ENCODE measurements around the gene SERPINA5. TPM values are rescaled to one million over a fixed set of nuclear protein-coding genes. Genes with fewer than 3 reads are reported as not detected.

The SERPINA5 gene
- total RNA-seq, 1 donor, result 0.36 TPM

- Histone ChIP-seq H3K36me3 (ENCODE audit: insufficient read depth, low read length) (no peaks in the 10 kb centered on the region), H4K20me1 (ENCODE audit: insufficient read depth, low read length) (no peaks in the 10 kb centered on the region), H3K4me1 (ENCODE audit: insufficient read depth, low read length) (peaks cover 35% of the 10 kb centered on the region), H3K79me2 (ENCODE audit: insufficient read depth, low read length) (no peaks in the 10 kb centered on the region), H2AFZ (ENCODE audit: low read length) (peak overlapping the region; percentile 53), H3K4me3 (ENCODE audit: insufficient read depth, low read length) (no peak overlapping the region), H3K27me3 (ENCODE audit: insufficient read depth, low read length) (no peaks in the 10 kb centered on the region), H3K9me3 (ENCODE audit: low read depth, low read length) (no peaks in the 10 kb centered on the region), H3K4me2 (ENCODE audit: insufficient read depth, low read length) (peak overlapping the region; percentile 33), H3K27ac (ENCODE audit: low read depth, low read length) (peak overlapping the region; percentile 79)
- DNase-seq (ENCODE audit: insufficient read length, low spot score, missing footprints), result peak; percentile 88
- TF ChIP-seq CTCF (IDR thresholded peaks at IDR 0.05; ENCODE audit: extremely low read depth, low read depth, low read length), result no peak
Observed at GRCh38 chr14:94598816-94599655, 17.8 kb downstream of the SERPINA5 start.

DNA sequence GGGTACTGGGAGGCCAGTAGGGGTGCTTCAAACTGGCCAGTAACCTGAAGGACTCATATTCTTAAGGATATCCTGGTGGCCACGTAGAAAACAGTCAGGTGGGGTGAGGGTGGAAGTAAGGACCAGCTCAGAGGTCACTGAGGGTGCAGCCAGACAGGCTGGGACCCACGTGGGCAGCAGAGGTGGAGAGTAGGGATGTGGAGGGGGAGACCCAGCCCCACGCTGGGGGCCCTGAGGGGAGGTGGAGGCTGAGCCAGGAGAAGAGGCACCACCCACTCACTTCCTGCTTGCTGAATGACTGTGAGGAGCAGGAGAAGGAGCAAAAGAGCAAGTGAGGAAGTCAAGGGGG, 18.4 kb downstream of the SERPINA5 start:
- Histone ChIP-seq H3K4me1 (ENCODE audit: insufficient read depth, low read length) (peaks cover 35% of the 10 kb centered on the region), H3K4me2 (ENCODE audit: insufficient read depth, low read length) (peak overlapping the region; percentile 33), H2AFZ (ENCODE audit: low read length) (no peak overlapping the region), H3K4me3 (ENCODE audit: insufficient read depth, low read length) (no peak overlapping the region), H3K27ac (ENCODE audit: low read depth, low read length) (peak overlapping the region; percentile 79), H4K20me1 (ENCODE audit: insufficient read depth, low read length) (no peaks in the 10 kb centered on the region), H3K27me3 (ENCODE audit: insufficient read depth, low read length) (no peaks in the 10 kb centered on the region), H3K79me2 (ENCODE audit: insufficient read depth, low read length) (no peaks in the 10 kb centered on the region), H3K9me3 (ENCODE audit: low read depth, low read length) (no peaks in the 10 kb centered on the region), H3K36me3 (ENCODE audit: insufficient read depth, low read length) (no peaks in the 10 kb centered on the region)
- TF ChIP-seq CTCF (IDR thresholded peaks at IDR 0.05; ENCODE audit: extremely low read depth, low read depth, low read length), result no peak
- no peak for DNase-seq (ENCODE audit: insufficient read length, low spot score, missing footprints)

GRCh38 chr14:94600148-94600545, 18.9 kb downstream of the SERPINA5 start:
- no peaks in the 10 kb centered on the region for H3K9me3 ChIP-seq (ENCODE audit: low read depth, low read length)
- no peak overlapping the region for H3K4me3 ChIP-seq (ENCODE audit: insufficient read depth, low read length)
- H2AFZ ChIP-seq (ENCODE audit: low read length), result no peak overlapping the region
- no peaks in the 10 kb centered on the region for H3K79me2 ChIP-seq (ENCODE audit: insufficient read depth, low read length)
- H3K4me1 ChIP-seq (ENCODE audit: insufficient read depth, low read length), result peaks cover 35% of the 10 kb centered on the region
- peak overlapping the region; percentile 52 for H3K4me2 ChIP-seq (ENCODE audit: insufficient read depth, low read length)
- H3K27me3 ChIP-seq (ENCODE audit: insufficient read depth, low read length), result no peaks in the 10 kb centered on the region
- H3K27ac ChIP-seq (ENCODE audit: low read depth, low read length), result peak overlapping the region; percentile 79
- no peaks in the 10 kb centered on the region for H4K20me1 ChIP-seq (ENCODE audit: insufficient read depth, low read length)
- no peak for TF ChIP-seq CTCF (IDR thresholded peaks at IDR 0.05; ENCODE audit: extremely low read depth, low read depth, low read length)
- no peak for DNase-seq (ENCODE audit: insufficient read length, low spot score, missing footprints)
- no peaks in the 10 kb centered on the region for H3K36me3 ChIP-seq (ENCODE audit: insufficient read depth, low read length)

- H3K9me3 ChIP-seq (ENCODE audit: low read depth, low read length), result no peaks in the 10 kb centered on the region
- DNase-seq (ENCODE audit: insufficient read length, low spot score, missing footprints), result peak; percentile 91
- no peaks in the 10 kb centered on the region for H4K20me1 ChIP-seq (ENCODE audit: insufficient read depth, low read length)
- no peaks in the 10 kb centered on the region for H3K36me3 ChIP-seq (ENCODE audit: insufficient read depth, low read length)
- peak overlapping the region; percentile 86 for H3K27ac ChIP-seq (ENCODE audit: low read depth, low read length)
- H3K79me2 ChIP-seq (ENCODE audit: insufficient read depth, low read length), result no peaks in the 10 kb centered on the region
- peak overlapping the region; percentile 95 for H2AFZ ChIP-seq (ENCODE audit: low read length)
- TF ChIP-seq CTCF (IDR thresholded peaks at IDR 0.05; ENCODE audit: extremely low read depth, low read depth, low read length), result no peak
- no peaks in the 10 kb centered on the region for H3K27me3 ChIP-seq (ENCODE audit: insufficient read depth, low read length)
- peak overlapping the region; percentile 55 for H3K4me2 ChIP-seq (ENCODE audit: insufficient read depth, low read length)
- peaks cover 39% of the 10 kb centered on the region for H3K4me1 ChIP-seq (ENCODE audit: insufficient read depth, low read length)
- no peak overlapping the region for H3K4me3 ChIP-seq (ENCODE audit: insufficient read depth, low read length)
Observed at GRCh38 chr14:94601884-94602391, 20.7 kb downstream of the SERPINA5 start.
